ENCODE measurements around the gene PRDX2.

Gene PRDX2

GRCh38 chr19:12792051-12792852 lies 9.3 kb downstream of the PRDX2 start:
- peak; percentile 65 for DNase-seq

GRCh38 chr19:12791345-12792050 lies 10.1 kb downstream of the PRDX2 start, which contains the start of gene JUNB:
JUNB (plus strand) TSS chr19:12791486; CDS start chr19:12791772, 286 bp downstream.
- DNase-seq: peak; percentile 97

- DNase-seq: no peak
These were observed 10.8 kb downstream of the PRDX2 start for GRCh38 chr19:12790628-12791344.

- DNase-seq: peak; percentile 88
These were observed 11.5 kb downstream of the PRDX2 start for GRCh38 chr19:12789904-12790619.

GRCh38 chr19:12789098-12789903 lies 12.3 kb downstream of the PRDX2 start:
- no peak for DNase-seq

- DNase-seq: peak; percentile 37
These were observed 12.9 kb downstream of the PRDX2 start for GRCh38 chr19:12788682-12789097.

GRCh38 chr19:12788042-12788681 lies 13.4 kb downstream of the PRDX2 start:
- DNase-seq: no peak

GRCh38 chr19:12787458-12787857 lies 14.1 kb downstream of the PRDX2 start:
- no peak for DNase-seq

GRCh38 chr19:12786952-12787351 lies 14.6 kb downstream of the PRDX2 start:
- DNase-seq: no peak

GRCh38 chr19:12786141-12786870 lies 15.3 kb downstream of the PRDX2 start:
- no peak for DNase-seq

- DNase-seq: no peak
These were observed 16.1 kb downstream of the PRDX2 start for GRCh38 chr19:12785431-12786031.

- DNase-seq: peak; percentile 24
These were observed 16.6 kb downstream of the PRDX2 start for GRCh38 chr19:12784871-12785430.

- DNase-seq: peak; percentile 29
These were observed 17.2 kb downstream of the PRDX2 start for GRCh38 chr19:12784394-12784870.

GRCh38 chr19:12783849-12784393 lies 17.7 kb downstream of the PRDX2 start:
- no peak for DNase-seq

GRCh38 chr19:12783291-12783848 lies 18.2 kb downstream of the PRDX2 start:
- peak; percentile 29 for DNase-seq

- peak; percentile 94 for DNase-seq
These were observed 18.9 kb downstream of the PRDX2 start for GRCh38 chr19:12782424-12783290.

- DNase-seq: no peak
These were observed 19.5 kb downstream of the PRDX2 start for GRCh38 chr19:12782174-12782423.
